HG02938 (cell line): ENCODE data around the gene MRTO4.
"Not testable (repeated sequence)": the region's sequence is repeated elsewhere in the genome, so short reads cannot be mapped to it uniquely, and the experiment has no call there.

Experiments
- ATAC-seq: cut with Tn5 transposase; IDR thresholded peaks from one replicate; pipeline ENCODE4 v1.9.1; 2021; ENCODE audit warnings: mild to moderate bottlenecking, moderate library complexity; ENCODE audit not compliant: unreplicated experiment

MRTO4 gene

GRCh38 chr1:19269427-19270342, 18.1 kb downstream of the MRTO4 start:
- not testable (repeated sequence) for ATAC-seq

GRCh38 chr1:19270343-19270730, 18.7 kb downstream of the MRTO4 start:
- ATAC-seq: not testable (repeated sequence)

- no peak for ATAC-seq
Observed at GRCh38 chr1:19272064-19272463, 20.5 kb downstream of the MRTO4 start.

GRCh38 chr1:19273106-19273843, 21.7 kb downstream of the MRTO4 start:
- ATAC-seq: no peak

GRCh38 chr1:19273844-19274531, 22.4 kb downstream of the MRTO4 start:
- ATAC-seq: not testable (repeated sequence)

GRCh38 chr1:19274636-19275035, 23.0 kb downstream of the MRTO4 start:
- ATAC-seq: no peak

- ATAC-seq: no peak
Observed at GRCh38 chr1:19283891-19284290, 32.3 kb downstream of the MRTO4 start.

- ATAC-seq: no peak
Observed at GRCh38 chr1:19284881-19285280, 33.3 kb downstream of the MRTO4 start.

GRCh38 chr1:19285366-19285765, 33.8 kb downstream of the MRTO4 start:
- not testable (repeated sequence) for ATAC-seq

- not testable (repeated sequence) for ATAC-seq
Observed at GRCh38 chr1:19285807-19286206, 34.2 kb downstream of the MRTO4 start.

- no peak for ATAC-seq
Observed at GRCh38 chr1:19287436-19288185, 36.0 kb downstream of the MRTO4 start.

- not testable (repeated sequence) for ATAC-seq
Observed at GRCh38 chr1:19288324-19289241, 37.0 kb downstream of the MRTO4 start, which contains the start of gene AKR7A3. Gene AKR7A3 (minus strand): TSS chr1:19288770. CDS start chr1:19288709, 61 bp downstream.

- no peak for ATAC-seq
Observed at GRCh38 chr1:19289244-19289643, 37.6 kb downstream of the MRTO4 start.

- ATAC-seq: no peak
Observed at GRCh38 chr1:19294638-19295037, 43.0 kb downstream of the MRTO4 start.

- no peak for ATAC-seq
Observed at GRCh38 chr1:19300211-19300610, 48.6 kb downstream of the MRTO4 start.

- not testable (repeated sequence) for ATAC-seq
Observed at GRCh38 chr1:19304081-19304480, 52.5 kb downstream of the MRTO4 start.

- no peak for ATAC-seq
Observed at GRCh38 chr1:19305880-19306279, 54.3 kb downstream of the MRTO4 start.

- ATAC-seq: no peak
Observed at GRCh38 chr1:19306941-19307340, 55.3 kb downstream of the MRTO4 start.

- ATAC-seq: no peak
Observed at GRCh38 chr1:19307794-19308508, 56.3 kb downstream of the MRTO4 start.
